ENCODE measurements around the gene OR51I2.

The OR51I2 gene

DNA sequence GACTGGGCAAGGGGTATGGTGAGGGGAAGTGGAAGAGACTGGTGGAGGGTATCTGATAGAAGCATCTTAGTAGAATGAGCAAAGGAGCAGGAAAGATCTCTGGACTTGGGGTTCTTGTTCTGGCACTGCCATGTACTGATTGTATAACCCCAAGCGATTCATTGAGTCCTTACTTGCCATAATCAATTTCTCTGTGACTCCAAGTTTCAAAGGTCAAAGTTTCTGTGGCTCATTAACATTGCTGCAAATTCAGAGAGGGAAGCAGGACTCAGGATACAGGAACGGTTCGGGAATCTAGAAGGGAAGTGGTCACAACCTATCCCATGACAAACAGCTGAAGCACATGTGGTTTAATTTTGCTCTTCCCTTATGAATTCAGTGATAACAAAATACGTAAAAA is 309 bp downstream of the OR51I2 start:
- CTCF ChIA-PET: no interaction called here
- no peak for TF ChIP-seq ZNF837 (tag by site-specific recombination; IDR thresholded peaks at IDR 0.05)
- TF ChIP-seq GLI4 (tag by site-specific recombination; IDR thresholded peaks at IDR 0.05): no peak
- no peak for TF ChIP-seq SALL2 (tag by site-specific recombination; IDR thresholded peaks at IDR 0.05; ENCODE audit: borderline replicate concordance)
- TF ChIP-seq, protein P1, sequence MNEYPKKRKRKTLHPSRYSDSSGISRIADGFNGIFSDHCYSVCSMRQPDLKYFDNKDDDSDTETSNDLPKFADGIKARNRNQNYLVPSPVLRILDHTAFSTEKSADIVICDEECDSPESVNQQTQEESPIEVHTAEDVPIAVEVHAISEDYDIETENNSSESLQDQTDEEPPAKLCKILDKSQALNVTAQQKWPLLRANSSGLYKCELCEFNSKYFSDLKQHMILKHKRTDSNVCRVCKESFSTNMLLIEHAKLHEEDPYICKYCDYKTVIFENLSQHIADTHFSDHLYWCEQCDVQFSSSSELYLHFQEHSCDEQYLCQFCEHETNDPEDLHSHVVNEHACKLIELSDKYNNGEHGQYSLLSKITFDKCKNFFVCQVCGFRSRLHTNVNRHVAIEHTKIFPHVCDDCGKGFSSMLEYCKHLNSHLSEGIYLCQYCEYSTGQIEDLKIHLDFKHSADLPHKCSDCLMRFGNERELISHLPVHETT (tag by site-specific recombination; IDR thresholded peaks at IDR 0.05): no peak
- no peak for TF ChIP-seq ZNF600 (tag by site-specific recombination; IDR thresholded peaks at IDR 0.05)
- TF ChIP-seq REPIN1 (tag by site-specific recombination; IDR thresholded peaks at IDR 0.05; ENCODE audit: low read depth): no peak
- TF ChIP-seq ZNF324 (tag by site-specific recombination; IDR thresholded peaks at IDR 0.05): no peak
- TF ChIP-seq, protein P2, sequence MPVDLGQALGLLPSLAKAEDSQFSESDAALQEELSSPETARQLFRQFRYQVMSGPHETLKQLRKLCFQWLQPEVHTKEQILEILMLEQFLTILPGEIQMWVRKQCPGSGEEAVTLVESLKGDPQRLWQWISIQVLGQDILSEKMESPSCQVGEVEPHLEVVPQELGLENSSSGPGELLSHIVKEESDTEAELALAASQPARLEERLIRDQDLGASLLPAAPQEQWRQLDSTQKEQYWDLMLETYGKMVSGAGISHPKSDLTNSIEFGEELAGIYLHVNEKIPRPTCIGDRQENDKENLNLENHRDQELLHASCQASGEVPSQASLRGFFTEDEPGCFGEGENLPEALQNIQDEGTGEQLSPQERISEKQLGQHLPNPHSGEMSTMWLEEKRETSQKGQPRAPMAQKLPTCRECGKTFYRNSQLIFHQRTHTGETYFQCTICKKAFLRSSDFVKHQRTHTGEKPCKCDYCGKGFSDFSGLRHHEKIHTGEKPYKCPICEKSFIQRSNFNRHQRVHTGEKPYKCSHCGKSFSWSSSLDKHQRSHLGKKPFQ (tag by site-specific recombination; IDR thresholded peaks at IDR 0.05): no peak
- no peak for TF ChIP-seq ZFHX2 (tag by site-specific recombination; conservative IDR thresholded peaks at IDR 0.05)
- no peak for TF ChIP-seq OVOL3 (tag by site-specific recombination; IDR thresholded peaks at IDR 0.05)
- TF ChIP-seq ZBTB8A (tag by site-specific recombination; IDR thresholded peaks at IDR 0.05): no peak
- no peak for TF ChIP-seq ZNF10 (tag by site-specific recombination; IDR thresholded peaks at IDR 0.05)
- Histone ChIP-seq H3K9me3 (ENCODE audit: control insufficient read depth, insufficient read depth, low read depth, low read length) (no peaks in the 10 kb centered on the region), H3K27ac (ENCODE audit: extremely low read depth, low read depth, low read length) (no peak overlapping the region), H3K4me1 (ENCODE audit: control insufficient read depth, insufficient read depth, low read length) (no peaks in the 10 kb centered on the region), H3K4me3 (ENCODE audit: low read depth, low read length) (no peak overlapping the region), H3K36me3 (ENCODE audit: control insufficient read depth in 2 of 2, insufficient read depth in 1 of 2, low read length in 2 of 2) (no peaks in the 10 kb centered on the region)
- POLR2A ChIA-PET: no interaction called here

DNA sequence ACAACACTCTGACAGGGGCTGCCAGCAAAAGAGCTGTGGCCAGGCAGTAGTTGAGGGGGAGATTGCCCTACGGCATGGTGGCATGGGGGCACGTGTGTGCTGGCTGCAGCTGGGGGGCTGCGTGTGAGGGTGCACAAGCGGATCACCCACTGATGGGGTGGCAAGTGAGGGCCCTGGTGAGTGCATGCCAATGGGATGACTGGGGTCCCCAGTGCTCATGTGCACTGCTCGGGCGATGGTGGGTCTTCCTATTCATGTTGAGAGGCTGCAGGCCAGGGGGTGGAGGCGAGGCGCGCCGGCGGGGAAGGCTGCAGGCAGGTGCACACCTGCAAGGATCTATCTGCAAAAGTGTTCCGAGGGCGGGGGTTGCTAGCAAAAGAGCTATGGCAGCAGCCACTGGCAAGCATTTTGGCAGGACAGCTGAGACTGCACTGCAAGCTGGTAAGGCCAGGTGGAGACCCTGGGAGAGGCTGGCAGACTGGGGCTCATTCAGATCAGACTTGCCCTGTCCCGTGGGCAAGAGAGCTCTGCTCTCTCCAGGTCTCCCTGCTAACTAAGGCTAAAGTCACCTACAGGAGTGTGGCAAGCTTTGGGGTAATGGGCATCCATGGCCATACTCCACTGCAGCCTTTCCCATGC is 12.0 kb downstream of the OR51I2 start:
- ChIA-PET CTCF (no interaction called here), POLR2A (no interaction called here)
- Histone ChIP-seq H3K9me3 (ENCODE audit: control insufficient read depth, insufficient read depth, low read depth, low read length) (no peaks in the 10 kb centered on the region), H3K4me1 (ENCODE audit: control insufficient read depth, insufficient read depth, low read length) (no peaks in the 10 kb centered on the region), H3K36me3 (ENCODE audit: control insufficient read depth in 2 of 2, insufficient read depth in 1 of 2, low read length in 2 of 2) (no peaks in the 10 kb centered on the region), H3K4me3 (ENCODE audit: low read depth, low read length) (no peak overlapping the region), H3K27ac (ENCODE audit: extremely low read depth, low read depth, low read length) (no peak overlapping the region)
- TF ChIP-seq SCRT2 (tag by site-specific recombination; IDR thresholded peaks at IDR 0.05) (no peak), KLF10 (tag by site-specific recombination; IDR thresholded peaks at IDR 0.05) (no peak), ZNF621 (tag by site-specific recombination; IDR thresholded peaks at IDR 0.05) (no peak), ZEB2 (tag by site-specific recombination; IDR thresholded peaks at IDR 0.05) (no peak), ZBTB7A (tag by site-specific recombination; IDR thresholded peaks at IDR 0.05; ENCODE audit: low read depth) (no peak), SP2 (tag by site-specific recombination; IDR thresholded peaks at IDR 0.05) (no peak), ZNF555 (tag by site-specific recombination; conservative IDR thresholded peaks at IDR 0.05) (no peak), ZNF132 (tag by site-specific recombination; IDR thresholded peaks at IDR 0.05; ENCODE audit: borderline replicate concordance) (no peak), ZIC2 (tag by site-specific recombination; IDR thresholded peaks at IDR 0.05) (no peak), ZNF585B (tag by site-specific recombination; IDR thresholded peaks at IDR 0.05) (no peak), ZNF223 (tag by site-specific recombination; IDR thresholded peaks at IDR 0.05) (no peak)
- TF ChIP-seq, protein P1 (tag by site-specific recombination; IDR thresholded peaks at IDR 0.05): no peak
- TF ChIP-seq, protein P3, sequence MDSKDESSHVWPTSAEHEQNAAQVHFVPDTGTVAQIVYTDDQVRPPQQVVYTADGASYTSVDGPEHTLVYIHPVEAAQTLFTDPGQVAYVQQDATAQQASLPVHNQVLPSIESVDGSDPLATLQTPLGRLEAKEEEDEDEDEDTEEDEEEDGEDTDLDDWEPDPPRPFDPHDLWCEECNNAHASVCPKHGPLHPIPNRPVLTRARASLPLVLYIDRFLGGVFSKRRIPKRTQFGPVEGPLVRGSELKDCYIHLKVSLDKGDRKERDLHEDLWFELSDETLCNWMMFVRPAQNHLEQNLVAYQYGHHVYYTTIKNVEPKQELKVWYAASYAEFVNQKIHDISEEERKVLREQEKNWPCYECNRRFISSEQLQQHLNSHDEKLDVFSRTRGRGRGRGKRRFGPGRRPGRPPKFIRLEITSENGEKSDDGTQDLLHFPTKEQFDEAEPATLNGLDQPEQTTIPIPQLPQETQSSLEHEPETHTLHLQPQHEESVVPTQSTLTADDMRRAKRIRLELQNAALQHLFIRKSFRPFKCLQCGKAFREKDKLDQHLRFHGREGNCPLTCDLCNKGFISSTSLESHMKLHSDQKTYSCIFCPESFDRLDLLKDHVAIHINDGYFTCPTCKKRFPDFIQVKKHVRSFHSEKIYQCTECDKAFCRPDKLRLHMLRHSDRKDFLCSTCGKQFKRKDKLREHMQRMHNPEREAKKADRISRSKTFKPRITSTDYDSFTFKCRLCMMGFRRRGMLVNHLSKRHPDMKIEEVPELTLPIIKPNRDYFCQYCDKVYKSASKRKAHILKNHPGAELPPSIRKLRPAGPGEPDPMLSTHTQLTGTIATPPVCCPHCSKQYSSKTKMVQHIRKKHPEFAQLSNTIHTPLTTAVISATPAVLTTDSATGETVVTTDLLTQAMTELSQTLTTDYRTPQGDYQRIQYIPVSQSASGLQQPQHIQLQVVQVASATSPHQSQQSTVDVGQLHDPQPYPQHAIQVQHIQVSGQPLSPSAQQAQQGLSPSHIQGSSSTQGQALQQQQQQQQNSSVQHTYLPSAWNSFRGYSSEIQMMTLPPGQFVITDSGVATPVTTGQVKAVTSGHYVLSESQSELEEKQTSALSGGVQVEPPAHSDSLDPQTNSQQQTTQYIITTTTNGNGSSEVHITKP (tag by site-specific recombination; IDR thresholded peaks at IDR 0.05): no peak
- TF ChIP-seq, protein P4, sequence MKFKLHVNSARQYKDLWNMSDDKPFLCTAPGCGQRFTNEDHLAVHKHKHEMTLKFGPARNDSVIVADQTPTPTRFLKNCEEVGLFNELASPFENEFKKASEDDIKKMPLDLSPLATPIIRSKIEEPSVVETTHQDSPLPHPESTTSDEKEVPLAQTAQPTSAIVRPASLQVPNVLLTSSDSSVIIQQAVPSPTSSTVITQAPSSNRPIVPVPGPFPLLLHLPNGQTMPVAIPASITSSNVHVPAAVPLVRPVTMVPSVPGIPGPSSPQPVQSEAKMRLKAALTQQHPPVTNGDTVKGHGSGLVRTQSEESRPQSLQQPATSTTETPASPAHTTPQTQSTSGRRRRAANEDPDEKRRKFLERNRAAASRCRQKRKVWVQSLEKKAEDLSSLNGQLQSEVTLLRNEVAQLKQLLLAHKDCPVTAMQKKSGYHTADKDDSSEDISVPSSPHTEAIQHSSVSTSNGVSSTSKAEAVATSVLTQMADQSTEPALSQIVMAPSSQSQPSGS (tag by site-specific recombination; IDR thresholded peaks at IDR 0.05; ENCODE audit: low read depth): no peak

All from HEK293 (cell line).